Stimulated activated CD4-positive, alpha-beta T cell treated with anti-CD3 and anti-CD28 coated beads, Interleukin-1b, Interleukin-23, amount 100 ng/mL, for 1 hour (primary cell): Measurements from ENCODE around the gene TRIM44.
"Not testable (repeated sequence)": the region's sequence is repeated elsewhere in the genome, so short reads cannot be mapped to it uniquely, and the experiment has no call there.

Experiments used
- DNase-seq, 2 donors: peaks; one replicate each; pipeline ENCODE4 v3.0.0-alpha.2; 2020; ENCODE audit warnings: low read depth in 2 of 2

TRIM44 gene

DNA sequence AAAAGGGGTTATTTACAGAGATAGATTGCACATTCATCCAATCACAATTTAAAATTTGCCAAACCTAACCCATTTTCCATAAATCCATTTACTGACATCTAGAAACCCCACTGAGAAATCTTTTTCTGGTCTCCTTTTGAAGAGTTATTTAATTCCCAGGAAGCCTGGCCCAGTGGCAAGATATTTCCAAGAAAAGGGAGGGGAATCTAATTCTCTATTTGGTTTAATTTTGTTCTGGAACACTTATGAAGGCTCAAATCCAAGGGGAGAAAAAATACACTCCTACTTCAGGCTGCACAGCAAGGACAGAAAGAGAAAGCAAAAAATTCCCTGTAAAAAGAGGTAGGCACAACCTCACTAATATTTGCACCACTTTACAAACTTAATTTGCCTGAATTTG, 193.1 kb downstream of the TRIM44 start:
- no peak for DNase-seq

DNA sequence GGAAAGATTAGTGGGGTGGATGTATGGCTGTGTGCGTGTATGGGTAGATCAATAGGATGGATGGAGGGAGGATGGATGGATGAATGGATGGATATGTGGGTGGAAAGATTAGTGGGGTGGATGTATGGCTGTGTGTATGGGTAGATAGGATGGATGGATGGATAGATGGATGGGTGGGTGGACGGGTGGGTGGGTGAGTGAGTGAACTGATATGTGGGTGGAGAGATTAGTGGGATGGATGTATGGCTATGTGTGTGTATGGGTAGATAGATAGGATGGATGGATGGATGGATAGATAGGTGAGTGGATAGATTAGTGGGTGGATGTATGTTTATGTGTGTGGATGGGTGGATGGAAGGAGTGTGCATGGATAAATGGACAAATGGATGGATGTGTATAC, 193.7 kb downstream of the TRIM44 start:
- DNase-seq: no peak

DNA sequence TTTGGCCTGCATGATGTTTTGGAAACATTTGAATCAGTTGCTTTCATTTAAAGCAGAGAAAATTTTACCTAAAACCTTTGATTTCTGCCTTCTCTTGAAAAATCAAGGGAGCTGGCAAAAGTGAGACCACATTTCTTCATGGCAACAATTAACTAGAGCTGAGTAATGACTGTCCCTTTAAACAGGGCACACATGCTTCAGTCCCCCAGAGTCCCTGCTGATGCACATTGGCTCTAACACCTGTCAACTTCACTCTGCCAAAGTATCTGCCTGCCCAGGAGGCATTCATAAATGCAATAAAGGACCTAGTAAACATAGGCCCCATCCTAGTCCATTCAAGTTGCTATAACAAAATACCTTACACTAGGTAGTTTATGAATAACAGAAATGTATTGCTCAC, 194.2 kb downstream of the TRIM44 start:
- DNase-seq: no peak

DNA sequence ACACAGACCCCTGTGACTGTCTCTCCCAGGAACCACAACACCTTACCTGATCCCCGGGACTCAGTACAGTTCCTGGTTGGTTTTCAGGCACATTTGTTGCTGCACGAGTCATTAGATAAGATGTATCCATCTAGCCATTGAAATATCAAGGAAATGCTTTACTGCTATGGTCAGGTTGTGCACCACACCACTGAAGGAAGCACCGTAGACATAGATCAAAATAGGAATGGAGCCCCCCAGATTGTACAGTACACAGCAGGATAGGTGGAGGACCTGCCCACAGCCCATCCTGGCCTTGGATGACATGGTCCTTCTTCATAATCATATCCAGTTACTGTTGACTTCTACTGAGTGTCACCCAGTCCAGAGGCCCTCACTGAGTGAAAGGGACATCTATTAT, 195.3 kb downstream of the TRIM44 start:
- DNase-seq: no peak

DNA sequence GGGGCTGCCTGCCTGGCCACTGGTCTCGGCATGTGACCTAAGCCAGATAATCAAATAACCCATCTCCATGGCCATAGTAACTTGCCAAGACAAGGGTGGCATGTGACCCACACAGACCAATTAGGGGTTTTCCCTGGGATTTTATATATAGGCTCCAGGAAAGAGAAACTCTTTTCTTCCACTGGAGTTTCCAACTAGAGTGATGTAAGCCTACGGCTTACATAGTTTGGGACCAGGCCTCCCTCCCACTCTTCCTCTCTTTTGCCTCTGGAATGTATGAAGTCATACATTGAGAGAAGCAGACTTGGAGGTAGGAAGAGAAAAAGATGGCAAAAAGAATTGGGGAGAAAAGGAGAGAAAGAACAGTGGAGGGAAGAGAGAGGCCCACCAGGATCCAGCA, 196.7 kb downstream of the TRIM44 start:
- no peak for DNase-seq

DNA sequence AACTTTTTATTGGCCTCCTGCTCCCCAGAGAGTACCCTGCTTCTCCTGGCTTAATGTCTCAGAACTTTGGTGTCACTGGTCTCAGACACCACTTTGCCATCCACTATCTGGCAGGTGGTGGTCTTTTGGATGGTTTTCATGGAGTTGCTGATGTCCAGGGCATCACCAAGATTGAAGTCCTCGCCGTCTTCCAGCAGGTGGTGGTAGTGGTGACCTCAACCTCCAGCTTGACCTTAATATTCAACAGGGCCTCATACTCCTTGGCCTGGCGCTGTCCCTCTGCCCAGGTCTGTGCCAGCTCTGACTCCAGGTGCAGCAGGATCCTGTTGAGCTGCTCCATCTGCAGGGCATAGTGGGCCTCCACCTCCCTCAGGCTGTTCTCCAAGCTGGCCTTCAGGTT, 197.6 kb downstream of the TRIM44 start:
- not testable (repeated sequence) for DNase-seq

DNA sequence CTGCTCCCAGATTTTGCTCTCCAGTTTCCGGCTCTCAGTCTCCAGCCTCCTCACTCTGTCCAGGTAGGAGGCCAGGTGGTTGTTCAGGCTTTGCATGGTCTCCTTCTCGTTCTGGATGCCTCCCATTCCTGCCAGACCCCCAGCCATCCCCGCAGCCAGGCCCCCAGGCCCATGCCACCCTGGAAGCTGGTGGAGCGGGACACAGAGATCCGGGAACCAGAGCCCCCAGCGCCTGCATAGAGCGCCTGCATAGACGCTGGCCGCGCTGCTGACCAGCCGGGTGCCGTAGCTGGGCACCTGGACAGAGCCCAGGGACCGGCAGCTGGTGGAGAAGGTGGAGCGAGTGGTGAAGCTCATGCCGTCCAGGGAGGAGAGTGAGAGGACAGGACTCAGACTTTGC, 198.6 kb downstream of the TRIM44 start:
- no peak for DNase-seq

DNA sequence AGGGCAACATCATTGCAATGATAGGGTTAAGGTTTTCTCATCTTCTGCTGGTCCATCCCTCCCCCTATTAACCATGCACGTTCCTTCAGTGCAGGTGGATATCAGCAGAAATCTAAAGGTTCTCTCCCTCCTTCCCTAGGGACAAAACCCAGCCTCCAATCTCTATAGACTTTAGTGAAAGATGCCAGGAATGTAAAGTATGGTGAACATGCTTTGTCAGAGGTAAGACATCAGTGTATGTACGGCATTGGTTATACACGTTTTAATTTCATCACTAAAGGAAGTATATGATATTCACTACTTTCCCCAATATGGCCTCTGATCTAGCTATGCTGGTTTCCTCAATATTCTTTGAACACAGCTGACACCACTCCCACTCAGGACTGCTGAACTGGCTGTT, 200.1 kb downstream of the TRIM44 start:
- DNase-seq: no peak

DNA sequence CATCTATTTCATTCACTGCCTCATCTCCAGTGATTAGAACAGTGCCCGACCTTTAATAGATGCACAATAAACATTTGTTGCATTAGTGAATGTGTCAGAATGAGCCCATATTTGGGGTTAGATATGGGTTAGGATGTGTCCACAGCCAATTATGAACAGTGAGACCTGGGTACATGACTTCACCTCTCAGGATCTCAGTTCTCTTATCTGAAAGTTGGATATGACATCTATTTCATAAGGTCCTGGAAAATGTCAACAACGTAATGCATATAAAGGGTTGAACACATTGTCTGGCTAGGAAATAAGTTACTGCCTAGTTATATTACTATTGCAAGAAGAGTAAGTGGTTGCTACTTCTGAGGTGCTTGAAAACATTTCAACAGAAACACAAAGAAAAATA, 201.6 kb downstream of the TRIM44 start:
- DNase-seq: no peak

DNA sequence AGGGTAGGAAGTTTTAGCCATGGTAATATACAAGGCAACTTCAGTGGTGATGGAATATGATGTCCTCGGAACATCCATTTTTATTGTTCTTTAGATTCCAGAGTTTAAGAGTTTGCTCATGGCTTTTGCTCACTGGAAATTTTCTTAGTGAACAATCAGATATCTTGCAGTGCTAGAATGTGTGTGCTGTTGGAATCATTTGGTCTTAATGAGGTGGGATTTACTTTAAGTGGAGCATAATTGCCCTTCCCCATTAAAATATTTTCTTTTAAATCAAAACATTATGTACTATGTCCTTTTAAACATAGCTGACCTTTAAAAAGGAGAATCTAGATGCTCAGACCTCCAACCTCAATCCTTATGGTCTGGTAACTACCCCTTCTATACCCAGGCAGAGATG, 204.0 kb downstream of the TRIM44 start:
- no peak for DNase-seq
